GM12801 (cell line): Measurements from ENCODE around the gene TCOF1.

Source experiments
- TF ChIP-seq, protein P1 (sequence below): IDR thresholded peaks from one replicate; pipeline ENCODE4 v1.5.1; 2011; ENCODE audit warnings: control low read depth; ENCODE audit not compliant: insufficient read length; ENCODE audit errors: extremely low read depth

Gene TCOF1

GRCh38 chr5:150395688-150395975 lies 38.1 kb downstream of the TCOF1 start:
- TF ChIP-seq, protein P1, sequence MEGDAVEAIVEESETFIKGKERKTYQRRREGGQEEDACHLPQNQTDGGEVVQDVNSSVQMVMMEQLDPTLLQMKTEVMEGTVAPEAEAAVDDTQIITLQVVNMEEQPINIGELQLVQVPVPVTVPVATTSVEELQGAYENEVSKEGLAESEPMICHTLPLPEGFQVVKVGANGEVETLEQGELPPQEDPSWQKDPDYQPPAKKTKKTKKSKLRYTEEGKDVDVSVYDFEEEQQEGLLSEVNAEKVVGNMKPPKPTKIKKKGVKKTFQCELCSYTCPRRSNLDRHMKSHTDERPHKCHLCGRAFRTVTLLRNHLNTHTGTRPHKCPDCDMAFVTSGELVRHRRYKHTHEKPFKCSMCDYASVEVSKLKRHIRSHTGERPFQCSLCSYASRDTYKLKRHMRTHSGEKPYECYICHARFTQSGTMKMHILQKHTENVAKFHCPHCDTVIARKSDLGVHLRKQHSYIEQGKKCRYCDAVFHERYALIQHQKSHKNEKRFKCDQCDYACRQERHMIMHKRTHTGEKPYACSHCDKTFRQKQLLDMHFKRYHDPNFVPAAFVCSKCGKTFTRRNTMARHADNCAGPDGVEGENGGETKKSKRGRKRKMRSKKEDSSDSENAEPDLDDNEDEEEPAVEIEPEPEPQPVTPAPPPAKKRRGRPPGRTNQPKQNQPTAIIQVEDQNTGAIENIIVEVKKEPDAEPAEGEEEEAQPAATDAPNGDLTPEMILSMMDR, result no peak

- TF ChIP-seq, protein P1, result no peak
Observed at GRCh38 chr5:150396267-150396666, 38.8 kb downstream of the TCOF1 start.

- TF ChIP-seq, protein P1, result no peak
Observed at GRCh38 chr5:150397146-150397781, 39.8 kb downstream of the TCOF1 start.

DNA sequence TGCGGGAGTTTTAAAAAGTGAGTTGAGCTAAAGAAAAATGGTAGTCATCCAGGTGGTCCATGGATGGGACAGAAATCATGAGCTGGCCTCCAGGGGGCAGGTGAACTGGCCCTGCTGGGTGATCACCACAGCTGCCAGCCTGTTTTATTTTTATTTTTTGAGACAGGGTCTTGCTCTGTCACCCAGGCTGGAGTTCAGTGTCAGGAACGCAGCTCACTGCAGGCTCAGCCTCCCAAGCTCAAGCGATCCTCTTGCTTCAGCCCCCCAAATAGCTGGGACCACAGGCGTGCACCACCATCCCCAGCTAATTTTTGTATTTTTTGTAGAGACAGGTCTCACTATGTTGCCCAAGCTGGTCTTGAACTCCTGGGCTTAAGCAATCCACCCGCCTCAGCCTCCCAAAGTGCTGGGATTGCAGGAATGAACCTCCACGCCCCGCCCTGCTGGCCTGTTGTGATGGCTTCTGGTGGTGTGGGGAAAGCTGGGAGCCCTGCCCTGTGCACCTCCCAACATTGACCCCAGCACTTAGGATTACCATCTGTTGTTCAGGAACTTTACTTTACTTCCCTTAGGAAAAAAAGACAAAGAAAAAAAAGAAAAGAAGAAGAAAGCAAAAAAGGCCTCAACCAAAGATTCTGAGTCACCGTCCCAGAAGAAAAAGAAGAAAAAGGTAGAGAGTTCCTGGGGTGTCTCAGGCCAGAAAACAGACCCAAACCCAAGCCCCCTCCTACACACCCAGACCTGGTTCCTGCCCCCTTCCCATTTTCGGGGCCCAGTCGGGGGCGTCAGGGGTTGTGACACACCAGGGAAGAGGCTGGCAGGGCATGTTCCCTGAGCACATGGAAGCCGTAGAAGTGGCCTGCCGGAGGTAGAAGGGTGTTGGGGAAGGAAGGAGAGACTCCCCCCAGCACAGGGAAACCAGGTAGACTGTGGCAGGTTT lies 40.6 kb downstream of the TCOF1 start:
- TF ChIP-seq, protein P1, result no peak

DNA sequence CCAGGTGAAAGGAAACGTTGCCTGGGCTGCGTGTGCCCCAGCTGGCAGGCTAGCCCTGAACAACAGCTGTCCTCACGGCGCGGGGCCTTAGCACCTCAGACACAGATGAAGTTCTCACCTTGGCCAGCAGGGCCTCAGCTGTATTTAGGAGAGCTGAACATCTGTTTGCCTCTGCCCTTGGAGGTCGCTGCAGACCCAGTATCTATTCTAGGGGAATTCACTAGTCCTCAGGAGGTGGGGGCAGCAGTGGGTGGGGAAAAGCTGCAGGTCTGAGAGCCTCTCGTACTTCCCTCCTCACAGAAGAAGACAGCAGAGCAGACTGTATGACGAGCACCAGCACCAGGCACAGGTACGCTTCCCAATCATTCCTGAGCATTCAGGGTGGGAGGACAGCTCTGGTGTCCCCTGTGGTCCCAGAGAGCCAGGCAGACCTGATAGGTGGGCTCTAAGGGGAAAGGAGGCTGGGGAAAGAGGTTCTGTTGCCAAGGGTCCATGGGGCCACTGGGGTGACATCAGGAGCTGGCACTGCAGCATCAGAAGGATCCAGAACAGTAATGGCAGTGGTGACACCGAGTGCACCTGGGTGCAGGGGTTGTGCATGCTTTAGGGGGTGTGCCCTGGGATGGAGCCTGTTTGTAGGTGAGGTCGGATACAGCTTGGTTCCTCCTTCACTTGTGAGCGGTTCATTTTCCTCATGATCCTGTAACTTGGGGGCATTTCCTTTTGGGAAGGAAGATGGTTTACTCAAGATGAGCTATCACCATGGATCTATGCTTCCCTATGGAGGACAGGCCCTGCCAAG lies 41.4 kb downstream of the TCOF1 start:
- TF ChIP-seq, protein P1, result no peak

DNA sequence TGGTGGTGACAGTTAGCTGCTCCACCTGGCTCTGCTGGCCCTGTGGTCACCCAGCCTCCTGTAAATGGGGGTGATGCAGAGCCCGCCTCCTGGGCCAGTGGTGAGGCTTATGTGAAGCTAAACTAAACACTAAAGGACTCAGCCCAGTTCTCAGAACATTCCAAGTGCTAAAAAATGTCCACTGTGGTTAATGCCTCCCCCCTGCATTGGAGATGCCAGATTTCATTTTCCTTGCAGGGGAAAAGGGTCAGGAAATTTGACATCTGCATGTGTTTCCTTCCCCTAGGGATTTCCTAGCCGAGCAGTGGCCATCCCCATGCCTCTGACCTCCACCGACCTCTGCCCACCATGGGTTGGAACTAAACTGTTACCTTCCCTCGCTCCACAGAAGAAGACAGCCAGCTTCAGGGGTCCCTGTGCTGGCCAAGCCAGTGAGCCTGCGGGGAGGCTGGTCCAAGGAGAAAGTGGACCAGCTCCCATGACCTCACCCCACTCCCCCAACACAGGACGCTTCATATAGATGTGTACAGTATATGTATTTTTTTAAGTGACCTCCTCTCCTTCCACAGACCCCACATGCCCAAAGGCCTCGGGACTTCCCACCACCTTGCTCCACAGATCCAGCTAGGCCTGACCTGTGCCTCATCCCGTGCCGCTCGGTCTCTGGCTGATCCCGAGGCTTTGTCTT lies 42.2 kb downstream of the TCOF1 start:
- TF ChIP-seq, protein P1, result no peak
